Caco-2 (cell line): Measurements from ENCODE around the gene MPLKIP. TPM values are rescaled to one million over a fixed set of nuclear protein-coding genes. Genes with fewer than 3 reads are reported as not detected.

Experiments
- Bru-seq: library from RNA; stranded (reverse); fragments of 400-500 nt; gene quantifications from one replicate; lab custom pipeline; 2021; lab: Mats Ljungman, UMichigan
- BruChase-seq, 2 experiments: library from RNA; stranded (reverse); fragments of 400-500 nt; gene quantifications; one replicate each; lab custom pipeline; 2021; lab: Mats Ljungman, UMichigan
- BruUV-seq: library from RNA; stranded (reverse); fragments of 400-500 nt; replicated peaks from 2 replicates; lab custom pipeline; 2021; lab: Mats Ljungman, UMichigan
- CTCF ChIA-PET: fragments of 300-600 bp; sonication (Branson Sonifier 250); formaldehyde crosslinking; loops from one replicate; lab custom pipeline; 2022; ENCODE audit warnings: antibody characterized with exemption; lab: Charles Lee
- POLR2A ChIA-PET: fragments of 300-600 bp; sonication (Branson Sonifier 250); formaldehyde crosslinking; loops from one replicate; lab custom pipeline; 2022; ENCODE audit warnings: antibody characterized with exemption; lab: Charles Lee
- DNase-seq, 2 experiments: peaks; one replicate each; pipeline versions ENCODE4 v3.0.0 to v3.0.0-alpha.2; 2020 to 2022
- H3K27me3 ChIP-seq: replicated peaks from 2 replicates; pipeline ENCODE4 v1.6.0; 2011; ENCODE audit warnings: low read length; ENCODE audit not compliant: control insufficient read depth, insufficient read depth
- H3K36me3 ChIP-seq: 2 replicates; pipeline ENCODE4 v1.5.1; 2011; ENCODE audit warnings: low read length; ENCODE audit not compliant: control insufficient read depth, insufficient read depth
- H3K4me1 ChIP-seq: fragments of 250-450 bp; sonication (Bioruptor Pico); 2 replicates; pipeline ENCODE4 v1.5.1; 2020; ENCODE audit warnings: mild to moderate bottlenecking
- H3K4me3 ChIP-seq: 2 replicates; pipeline ENCODE4 v1.5.1; 2011; ENCODE audit warnings: low read depth, mild to moderate bottlenecking, control low read depth, low read length
- H3K9me3 ChIP-seq: fragments of 250-450 bp; sonication (Bioruptor Pico); 2 replicates; pipeline ENCODE4 v1.5.1; 2020; ENCODE audit warnings: mild to moderate bottlenecking, moderate library complexity
- H3K27ac Mint-ChIP-seq: one replicate; pipeline ENCODE4 v1.8.0; 2022; ENCODE audit warnings: mixed read lengths; ENCODE audit not compliant: unreplicated experiment
- H3K27me3 Mint-ChIP-seq: one replicate; pipeline ENCODE4 v1.8.0; 2022; ENCODE audit warnings: mixed read lengths; ENCODE audit not compliant: insufficient read depth, unreplicated experiment
- H3K36me3 Mint-ChIP-seq: one replicate; pipeline ENCODE4 v1.8.0; 2022; ENCODE audit warnings: mild to moderate bottlenecking, mixed read lengths; ENCODE audit not compliant: insufficient read depth, unreplicated experiment
- H3K4me1 Mint-ChIP-seq: one replicate; pipeline ENCODE4 v1.8.0; 2022; ENCODE audit warnings: low read depth, mixed read lengths; ENCODE audit not compliant: unreplicated experiment
- H3K4me3 Mint-ChIP-seq: one replicate; pipeline ENCODE4 v1.8.0; 2022; ENCODE audit warnings: mild to moderate bottlenecking, moderate library complexity, mixed read lengths; ENCODE audit not compliant: unreplicated experiment
- H3K9me3 Mint-ChIP-seq: one replicate; pipeline ENCODE4 v1.8.0; 2022; ENCODE audit warnings: mixed read lengths; ENCODE audit not compliant: unreplicated experiment
- CTCF ChIP-seq, 2 experiments: fragments of 200-600 bp in 1 of 2; IDR thresholded peaks; 1 replicate in 1 of 2; 2 replicates in 1 of 2; pipeline versions ENCODE4 v1.5.1 to v1.8.0; 2011 to 2022; ENCODE audit warnings: antibody characterized with exemption in 1 of 2, control low read depth in 1 of 2, inconsistent platforms in 1 of 2, low read depth in 1 of 2, low read length in 1 of 2, mild to moderate bottlenecking in 1 of 2, moderate library complexity in 1 of 2; ENCODE audit not compliant: insufficient read depth in 1 of 2, severe bottlenecking in 1 of 2, unreplicated experiment in 1 of 2
- intact Hi-C: fragments of 100-400 bp; cut with micrococcal nuclease; formaldehyde crosslinking; loops from one replicate; pipeline ENCODE4 v1.10.0; 2022; ENCODE audit not compliant: unreplicated experiment
- long read RNA-seq: library from polyadenylated mRNA; stranded (forward); transcript quantifications from one replicate; pipeline ENCODE4 v2.0.0, GENCODE V29; 2022
- total RNA-seq: library from RNA; stranded (reverse); gene quantifications from 2 replicates; pipeline ENCODE4 v1.2.3, GENCODE V29; 2022

Gene MPLKIP
- total RNA-seq, result 34.0 and 39.7 TPM in 2 replicates
- Bru-seq, nascent RNA, result percentile 90 among the genes with signal in this experiment
- percentile 89 among the genes with signal in this experiment for BruChase-seq, experiment 1, labeled RNA remaining after a 2-hour chase
- BruChase-seq, experiment 2, labeled RNA remaining after a 6-hour chase, result percentile 87 among the genes with signal in this experiment
- long read RNA-seq, full-length matches to known transcripts, result 96 of 103 reads
- long read RNA-seq, partial matches to known transcripts, result 0 of 103 reads
- long read RNA-seq, other reads (novel, unspliced or antisense), result 7 of 103 reads

DNA sequence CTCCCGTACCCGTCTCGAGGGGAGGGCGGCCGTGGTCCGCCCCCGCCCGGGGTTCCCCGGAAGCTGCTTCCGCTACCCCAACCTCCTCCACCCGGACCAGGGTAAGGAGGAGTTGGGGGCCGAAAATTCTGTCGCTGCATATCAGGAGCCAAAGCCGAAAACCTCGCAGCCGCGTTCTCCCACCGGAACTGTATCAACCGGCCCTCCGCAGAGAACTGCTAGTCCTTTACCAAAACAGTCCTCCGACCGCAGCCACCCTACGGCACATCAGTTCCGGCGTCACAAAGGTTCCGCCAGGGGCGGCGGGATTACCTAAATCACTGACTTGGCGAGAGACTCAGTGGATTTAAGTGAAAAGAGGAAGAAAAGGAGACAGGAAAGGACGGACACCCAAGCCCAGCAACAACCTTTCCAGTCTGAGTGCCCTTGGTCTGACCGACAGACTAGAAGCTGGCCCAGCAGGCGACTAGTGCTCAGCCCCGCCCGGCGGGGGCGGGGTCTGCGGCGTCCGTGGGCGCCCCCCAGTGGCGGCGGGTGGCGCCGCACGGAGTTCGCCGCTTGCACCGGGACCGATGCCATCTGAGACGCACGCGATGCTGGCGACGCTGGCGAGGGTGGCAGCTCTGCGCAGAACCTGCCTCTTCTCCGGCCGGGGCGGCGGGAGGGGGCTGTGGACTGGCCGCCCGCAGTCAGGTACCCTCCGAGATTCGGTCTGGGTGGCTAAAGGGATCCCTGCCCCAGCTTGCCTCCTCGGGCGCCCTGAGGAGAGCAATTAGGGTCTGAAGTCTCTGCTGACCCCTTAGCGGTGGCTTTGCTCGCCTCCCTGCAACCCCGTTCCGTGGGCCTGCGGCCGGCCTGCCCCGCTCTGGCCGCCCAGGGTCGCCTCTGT is at the start of gene MPLKIP, which contains the start of gene SUGCT:
MPLKIP (minus strand) TSS at position 195 of the 889 bp plus-strand sequence; CDS start at position 140, 55 bp downstream.
SUGCT (plus strand) TSS at position 578 of the 889 bp plus-strand sequence.
- CTCF ChIA-PET, result interaction anchor here (0.6 to 1.9 kb wide), 2 partner anchors 82 to 238 kb away, joined by 3 to 4 read pairs; no protein-coding TSS in a partner anchor
- TF ChIP-seq CTCF (IDR thresholded peaks at IDR 0.05; ENCODE audit: insufficient read depth in 1 of 2, low read depth in 1 of 2, low read length in 1 of 2, severe bottlenecking in 1 of 2, unreplicated experiment in 1 of 2), result peak; percentile 62 to 97
- POLR2A ChIA-PET, result no interaction called here

DNA sequence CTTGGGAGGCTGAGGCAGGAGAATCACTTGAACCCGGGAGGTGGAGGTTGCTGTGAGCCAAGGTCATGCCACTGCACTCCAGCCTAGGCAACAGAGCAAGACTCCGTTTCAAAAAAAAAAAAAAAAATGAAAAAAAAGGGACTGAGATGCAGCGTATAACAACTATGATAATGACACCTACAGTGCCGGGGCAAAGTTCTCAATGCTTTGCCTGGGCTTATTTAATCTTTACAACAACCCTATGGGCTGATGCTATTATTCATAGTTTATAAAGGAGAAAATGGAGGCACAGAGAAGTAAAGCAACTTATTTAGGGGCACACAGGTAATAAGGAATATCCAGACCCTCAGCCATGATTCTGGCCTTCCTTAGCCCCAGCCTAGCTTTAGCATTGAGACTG is 48.0 kb upstream of the MPLKIP start:
- no peak overlapping the region for H3K4me3 ChIP-seq
- H3K27me3 ChIP-seq, result no peaks in the 10 kb centered on the region
- CTCF ChIA-PET, result no interaction called here
- POLR2A ChIA-PET, result no interaction called here
- no peaks in the 10 kb centered on the region for H3K36me3 Mint-ChIP-seq
- no peaks in the 10 kb centered on the region for H3K4me1 Mint-ChIP-seq
- TF ChIP-seq CTCF (IDR thresholded peaks at IDR 0.05; ENCODE audit: insufficient read depth in 1 of 2, low read depth in 1 of 2, low read length in 1 of 2, severe bottlenecking in 1 of 2, unreplicated experiment in 1 of 2), result no peak
- intact Hi-C loops, result no loop called here
- no peaks in the 10 kb centered on the region for H3K27me3 Mint-ChIP-seq
- no peak overlapping the region for H3K27ac Mint-ChIP-seq
- H3K9me3 Mint-ChIP-seq, result no peaks in the 10 kb centered on the region
- no peak for DNase-seq
- H3K4me3 Mint-ChIP-seq, result no peak overlapping the region
- no TSS peak for BruUV-seq
- H3K36me3 ChIP-seq, result no peaks in the 10 kb centered on the region
- H3K4me1 ChIP-seq, result no peaks in the 10 kb centered on the region
- H3K9me3 ChIP-seq, result peaks cover 4% of the 10 kb centered on the region; the same call in 1 of the 2 replicates

More for the DNA sequence above, at the start of gene MPLKIP, which contains the start of gene SUGCT:
- peak within 1 kb of the TSS; percentile 92 for H3K4me3 Mint-ChIP-seq
- H3K27me3 Mint-ChIP-seq, result no peaks in the 10 kb centered on the region
- intact Hi-C loops, result loop anchor here (1.0 to 2.0 kb wide), 2 partner anchors 186 to 238 kb away; no protein-coding TSS in a partner anchor
- DNase-seq, result peak; percentile 85 to 88
- no TSS peak for BruUV-seq
- peak within 1 kb of the TSS; percentile 92 for H3K27ac Mint-ChIP-seq
- peaks cover 5% of the 10 kb centered on the region for H3K36me3 Mint-ChIP-seq
- no peaks in the 10 kb centered on the region for H3K9me3 Mint-ChIP-seq
- Histone ChIP-seq H3K27me3 (no peaks in the 10 kb centered on the region), H3K9me3 (no peaks in the 10 kb centered on the region), H3K4me1 (peaks cover 9% of the 10 kb centered on the region), H3K4me3 (peak within 1 kb of the TSS; percentile 89), H3K36me3 (no peaks in the 10 kb centered on the region)
- H3K4me1 Mint-ChIP-seq, result no peaks in the 10 kb centered on the region

DNA sequence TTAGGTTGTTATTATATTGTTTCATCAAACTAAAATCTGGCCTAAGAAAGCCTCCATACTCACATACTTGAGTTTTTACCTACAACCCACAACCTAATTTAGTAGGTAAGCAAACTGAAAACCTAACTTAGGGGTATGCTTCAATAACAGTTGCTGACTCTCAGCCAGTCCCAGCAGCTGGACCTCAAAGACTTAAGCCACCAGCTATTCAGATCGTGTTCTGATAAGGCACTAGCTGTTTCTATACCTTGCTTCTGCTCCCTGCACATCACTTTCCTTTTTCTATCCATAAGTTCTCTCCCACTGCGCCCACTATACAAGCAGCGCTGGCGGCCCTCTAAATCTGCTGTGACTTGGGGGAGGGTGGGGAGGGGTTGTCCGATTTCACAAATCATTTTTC is 42.6 kb upstream of the MPLKIP start:
- H3K4me1 Mint-ChIP-seq, result no peaks in the 10 kb centered on the region
- intact Hi-C loops, result no loop called here
- CTCF ChIA-PET, result no interaction called here
- no peak overlapping the region for H3K4me3 ChIP-seq
- no peaks in the 10 kb centered on the region for H3K9me3 ChIP-seq
- no peaks in the 10 kb centered on the region for H3K36me3 ChIP-seq
- POLR2A ChIA-PET, result no interaction called here
- H3K9me3 Mint-ChIP-seq, result no peaks in the 10 kb centered on the region
- no peak for DNase-seq
- BruUV-seq, result no TSS peak
- H3K27me3 Mint-ChIP-seq, result no peaks in the 10 kb centered on the region
- no peaks in the 10 kb centered on the region for H3K4me1 ChIP-seq
- no peak overlapping the region for H3K27ac Mint-ChIP-seq
- no peak for TF ChIP-seq CTCF (IDR thresholded peaks at IDR 0.05; ENCODE audit: insufficient read depth in 1 of 2, low read depth in 1 of 2, low read length in 1 of 2, severe bottlenecking in 1 of 2, unreplicated experiment in 1 of 2)
- H3K27me3 ChIP-seq, result no peaks in the 10 kb centered on the region
- no peaks in the 10 kb centered on the region for H3K36me3 Mint-ChIP-seq
- H3K4me3 Mint-ChIP-seq, result no peak overlapping the region
